WERI-Rb-1 (cell line): ENCODE measurements around the gene TTBK1.

Experiments used
- DNase-seq: peaks from one replicate; pipeline ENCODE4 v3.0.0-alpha.2; 2020
- H3K27ac ChIP-seq: fragments of 250-450 bp; sonication (Bioruptor Pico); 2 replicates; pipeline ENCODE4 v1.5.1; 2020; ENCODE audit warnings: mild to moderate bottlenecking, moderate library complexity
- H3K27me3 ChIP-seq: fragments of 250-450 bp; sonication (Bioruptor Pico); 2 replicates; pipeline ENCODE4 v1.5.1; 2021; ENCODE audit warnings: mild to moderate bottlenecking, low read depth, moderate library complexity; ENCODE audit not compliant: insufficient read depth, severe bottlenecking
- H3K36me3 ChIP-seq: fragments of 250-450 bp; sonication (Bioruptor Pico); 2 replicates; pipeline ENCODE4 v1.5.1; 2020; ENCODE audit warnings: mild to moderate bottlenecking, moderate library complexity
- H3K4me3 ChIP-seq: 2 replicates; pipeline ENCODE4 v1.5.1; 2011; ENCODE audit warnings: low read depth, mild to moderate bottlenecking, control low read depth, low read length
- H3K9me3 ChIP-seq: fragments of 250-450 bp; sonication (Bioruptor Pico); 2 replicates; pipeline ENCODE4 v1.5.1; 2021; ENCODE audit warnings: mild to moderate bottlenecking, moderate library complexity; ENCODE audit not compliant: severe bottlenecking
- TF ChIP-seq, protein P1 (sequence below): IDR thresholded peaks from 2 replicates; pipeline ENCODE4 v1.5.1; 2011; ENCODE audit warnings: low read depth, mild to moderate bottlenecking, control low read depth, inconsistent platforms, low read length

TTBK1 gene

DNA sequence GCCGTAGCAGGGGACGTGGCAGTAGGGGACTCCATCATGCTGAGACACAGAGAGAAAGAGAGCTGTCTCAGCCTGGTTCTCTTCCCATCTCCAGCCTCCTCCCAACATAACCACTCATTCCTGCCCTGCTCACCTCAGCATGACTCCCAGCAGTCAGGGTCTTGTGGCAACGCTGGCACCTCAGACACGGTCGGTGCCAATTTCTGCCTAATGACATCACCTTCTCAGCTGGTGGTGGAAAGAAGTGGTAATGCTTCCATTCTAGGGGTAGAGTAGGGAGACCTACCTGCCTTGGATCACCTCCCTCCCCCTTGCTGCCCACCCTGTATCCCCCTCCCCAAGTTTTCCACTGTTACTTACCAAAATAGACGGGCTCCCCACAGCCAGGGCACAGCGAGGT, 62.8 kb downstream of the TTBK1 start:
- Histone ChIP-seq H3K4me3 (no peak overlapping the region), H3K27ac (no peak overlapping the region), H3K36me3 (no peaks in the 10 kb centered on the region), H3K27me3 (no peaks in the 10 kb centered on the region), H3K9me3 (no peaks in the 10 kb centered on the region)
- TF ChIP-seq, protein P1, sequence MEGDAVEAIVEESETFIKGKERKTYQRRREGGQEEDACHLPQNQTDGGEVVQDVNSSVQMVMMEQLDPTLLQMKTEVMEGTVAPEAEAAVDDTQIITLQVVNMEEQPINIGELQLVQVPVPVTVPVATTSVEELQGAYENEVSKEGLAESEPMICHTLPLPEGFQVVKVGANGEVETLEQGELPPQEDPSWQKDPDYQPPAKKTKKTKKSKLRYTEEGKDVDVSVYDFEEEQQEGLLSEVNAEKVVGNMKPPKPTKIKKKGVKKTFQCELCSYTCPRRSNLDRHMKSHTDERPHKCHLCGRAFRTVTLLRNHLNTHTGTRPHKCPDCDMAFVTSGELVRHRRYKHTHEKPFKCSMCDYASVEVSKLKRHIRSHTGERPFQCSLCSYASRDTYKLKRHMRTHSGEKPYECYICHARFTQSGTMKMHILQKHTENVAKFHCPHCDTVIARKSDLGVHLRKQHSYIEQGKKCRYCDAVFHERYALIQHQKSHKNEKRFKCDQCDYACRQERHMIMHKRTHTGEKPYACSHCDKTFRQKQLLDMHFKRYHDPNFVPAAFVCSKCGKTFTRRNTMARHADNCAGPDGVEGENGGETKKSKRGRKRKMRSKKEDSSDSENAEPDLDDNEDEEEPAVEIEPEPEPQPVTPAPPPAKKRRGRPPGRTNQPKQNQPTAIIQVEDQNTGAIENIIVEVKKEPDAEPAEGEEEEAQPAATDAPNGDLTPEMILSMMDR, result no peak
- no peak for DNase-seq

- Histone ChIP-seq H3K27ac (no peak overlapping the region), H3K4me3 (no peak overlapping the region), H3K27me3 (no peaks in the 10 kb centered on the region), H3K36me3 (no peaks in the 10 kb centered on the region), H3K9me3 (no peaks in the 10 kb centered on the region)
- TF ChIP-seq, protein P1, result no peak
- no peak for DNase-seq
Observed at GRCh38 chr6:43307451-43308100, 64.3 kb downstream of the TTBK1 start.

- DNase-seq, result no peak
Observed at GRCh38 chr6:43308101-43308989, 65.1 kb downstream of the TTBK1 start, which contains the start of gene CRIP3. Gene CRIP3, minus strand, starts transcription at chr6:43308826. Its CDS starts 34 bp downstream, at chr6:43308792.

GRCh38 chr6:43308990-43309477, 65.8 kb downstream of the TTBK1 start:
- Histone ChIP-seq H3K27me3 (no peaks in the 10 kb centered on the region), H3K9me3 (no peaks in the 10 kb centered on the region), H3K4me3 (no peak overlapping the region), H3K36me3 (no peaks in the 10 kb centered on the region), H3K27ac (no peak overlapping the region)
- DNase-seq, result no peak
- TF ChIP-seq, protein P1, result no peak

More at GRCh38 chr6:43308101-43308989, 65.1 kb downstream of the TTBK1 start, which contains the start of gene CRIP3:
- TF ChIP-seq, protein P1, result no peak
- H3K9me3 ChIP-seq, result no peaks in the 10 kb centered on the region
- H3K4me3 ChIP-seq, result no peak within 1 kb of the TSS
- no peaks in the 10 kb centered on the region for H3K36me3 ChIP-seq
- H3K27ac ChIP-seq, result no peak within 1 kb of the TSS
- no peaks in the 10 kb centered on the region for H3K27me3 ChIP-seq

GRCh38 chr6:43310134-43310533, 66.9 kb downstream of the TTBK1 start:
- no peak overlapping the region for H3K27ac ChIP-seq
- TF ChIP-seq, protein P1, result no peak
- DNase-seq, result no peak
- no peaks in the 10 kb centered on the region for H3K36me3 ChIP-seq
- no peaks in the 10 kb centered on the region for H3K9me3 ChIP-seq
- no peaks in the 10 kb centered on the region for H3K27me3 ChIP-seq
- no peak overlapping the region for H3K4me3 ChIP-seq
